HepG2 (cell line): Measurements from ENCODE around the gene NT5C2.
A peak's percentile ranks its signal among the peaks of the same experiment; 100 is the strongest.

Experiments
- ARID2 ChIP-seq: sonication (generic); formaldehyde crosslinking; IDR thresholded peaks from 2 replicates; pipeline ENCODE4 v1.8.1; 2022; ENCODE audit warnings: mild to moderate bottlenecking, missing genetic modification reagents, borderline replicate concordance
- CTCF ChIP-seq: sonication (generic); formaldehyde crosslinking; IDR thresholded peaks from 2 replicates; pipeline ENCODE4 v1.5.0; 2020; ENCODE audit warnings: mild to moderate bottlenecking, missing genetic modification reagents, moderate library complexity
- ELF1 ChIP-seq: sonication (generic); formaldehyde crosslinking; IDR thresholded peaks from 2 replicates; pipeline ENCODE4 v1.4.0; 2020; ENCODE audit warnings: missing genetic modification reagents
- EZH2 ChIP-seq: conservative IDR thresholded peaks from 2 replicates; pipeline ENCODE4 v1.6.1; 2012; ENCODE audit warnings: mild to moderate bottlenecking, low read depth, low read length, moderate library complexity
- IKZF5 ChIP-seq: IDR thresholded peaks from 2 replicates; pipeline ENCODE4 v1.6.1; 2018; ENCODE audit warnings: missing genetic modification reagents, mild to moderate bottlenecking, missing compliant biosample characterization
- KDM6A ChIP-seq: IDR thresholded peaks from 2 replicates; pipeline ENCODE4 v1.6.1; 2016; ENCODE audit warnings: low read depth
- RELA ChIP-seq: sonication (generic); formaldehyde crosslinking; IDR thresholded peaks from 2 replicates; pipeline ENCODE4 v1.4.0; 2020; ENCODE audit warnings: missing genetic modification reagents
- SMC3 ChIP-seq: IDR thresholded peaks from 2 replicates; pipeline ENCODE4 v1.6.1; 2011; ENCODE audit warnings: low read length, improper control_type of control experiment
- ZNF225 ChIP-seq: sonication (generic); formaldehyde crosslinking; IDR thresholded peaks from 2 replicates; pipeline ENCODE4 v1.4.0; 2020; ENCODE audit warnings: mild to moderate bottlenecking, missing genetic modification reagents
- TF ChIP-seq, protein P1 (sequence below): sonication (generic); formaldehyde crosslinking; IDR thresholded peaks from 2 replicates; pipeline ENCODE4 v1.8.1; 2022; ENCODE audit warnings: low read depth, mild to moderate bottlenecking, missing genetic modification reagents

DNA sequence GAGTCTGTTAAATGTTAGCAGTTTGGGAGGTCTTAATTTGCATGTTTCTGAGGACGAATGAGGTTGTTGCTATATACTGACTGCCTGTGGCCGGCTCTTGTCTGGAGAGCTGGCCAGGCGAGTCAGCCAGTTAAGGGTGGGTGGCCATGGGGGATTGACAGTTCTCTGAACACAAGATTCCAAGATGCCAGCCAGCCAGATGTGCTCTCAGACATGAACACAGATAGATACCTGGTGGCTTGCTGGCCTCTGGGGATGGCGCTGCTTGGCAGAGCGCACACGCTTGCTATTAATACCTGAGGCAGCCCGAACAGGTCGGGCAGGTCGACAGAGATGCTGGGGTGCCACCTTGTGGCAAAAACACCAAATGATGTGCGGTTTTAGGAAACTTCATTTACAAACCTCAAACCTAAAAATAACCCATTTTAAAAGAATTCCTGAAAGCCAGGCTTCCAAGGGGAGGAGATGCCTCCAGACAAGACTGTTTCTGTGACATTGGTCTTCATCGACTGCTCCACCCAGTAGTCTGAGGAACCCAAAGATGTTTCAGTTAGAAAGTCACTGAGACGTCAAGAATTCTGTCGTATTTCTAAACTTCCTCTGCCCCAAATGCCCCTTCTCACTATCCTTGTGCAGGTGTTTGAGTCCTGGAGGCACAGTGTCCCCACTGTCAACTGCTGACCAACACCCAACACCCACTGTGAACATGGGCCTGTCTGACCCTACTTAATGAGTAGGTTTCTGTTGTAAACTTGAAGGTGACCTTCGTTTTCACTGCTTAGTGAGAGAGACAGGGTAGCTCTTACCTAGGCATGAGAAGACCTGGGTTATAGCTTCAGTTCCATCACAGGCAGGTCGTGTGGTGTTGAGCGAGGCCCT lies 123.4 kb downstream of the NT5C2 start:
- TF ChIP-seq SMC3 (peak; percentile 87), IKZF5 (CRISPR knock-in tag) (no peak), ARID2 (CRISPR knock-in tag) (no peak), KDM6A (CRISPR knock-in tag) (no peak), CTCF (CRISPR knock-in tag) (peak; percentile 83), RELA (no peak), EZH2 (no peak), ELF1 (no peak), ZNF225 (no peak)
- TF ChIP-seq, protein P1, sequence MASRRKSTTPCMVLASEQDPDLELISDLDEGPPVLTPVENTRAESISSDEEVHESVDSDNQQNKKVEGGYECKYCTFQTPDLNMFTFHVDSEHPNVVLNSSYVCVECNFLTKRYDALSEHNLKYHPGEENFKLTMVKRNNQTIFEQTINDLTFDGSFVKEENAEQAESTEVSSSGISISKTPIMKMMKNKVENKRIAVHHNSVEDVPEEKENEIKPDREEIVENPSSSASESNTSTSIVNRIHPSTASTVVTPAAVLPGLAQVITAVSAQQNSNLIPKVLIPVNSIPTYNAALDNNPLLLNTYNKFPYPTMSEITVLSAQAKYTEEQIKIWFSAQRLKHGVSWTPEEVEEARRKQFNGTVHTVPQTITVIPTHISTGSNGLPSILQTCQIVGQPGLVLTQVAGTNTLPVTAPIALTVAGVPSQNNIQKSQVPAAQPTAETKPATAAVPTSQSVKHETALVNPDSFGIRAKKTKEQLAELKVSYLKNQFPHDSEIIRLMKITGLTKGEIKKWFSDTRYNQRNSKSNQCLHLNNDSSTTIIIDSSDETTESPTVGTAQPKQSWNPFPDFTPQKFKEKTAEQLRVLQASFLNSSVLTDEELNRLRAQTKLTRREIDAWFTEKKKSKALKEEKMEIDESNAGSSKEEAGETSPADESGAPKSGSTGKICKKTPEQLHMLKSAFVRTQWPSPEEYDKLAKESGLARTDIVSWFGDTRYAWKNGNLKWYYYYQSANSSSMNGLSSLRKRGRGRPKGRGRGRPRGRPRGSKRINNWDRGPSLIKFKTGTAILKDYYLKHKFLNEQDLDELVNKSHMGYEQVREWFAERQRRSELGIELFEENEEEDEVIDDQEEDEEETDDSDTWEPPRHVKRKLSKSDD (CRISPR knock-in tag): no peak
